Prostate gland (tissue), 2 donors: ENCODE data around the gene PTPRD.

Experiments used
- POLR2A ChIP-seq: fragments of 450-650 bp; IDR thresholded peaks from one replicate; pipeline ENCODE4 v1.6.1; 2016; ENCODE audit warnings: antibody characterized with exemption, mild to moderate bottlenecking
- POLR2AphosphoS5 ChIP-seq: sonication (generic); formaldehyde crosslinking; IDR thresholded peaks from one replicate; pipeline ENCODE4 v1.6.1; 2017; ENCODE audit warnings: antibody characterized with exemption
- TF ChIP-seq, protein P1 (sequence below), 4 experiments: fragments of 200-600 bp in 2 of 4; fragments of 450-650 bp in 2 of 4; sonication (generic) in 2 of 4; IDR thresholded peaks; 1 replicate in 3 of 4; 2 replicates in 1 of 4; pipeline ENCODE4 v1.5.1; 2016 to 2019; ENCODE audit warnings: antibody characterized with exemption in 4 of 4, mild to moderate bottlenecking in 2 of 4, moderate library complexity in 2 of 4

- TF ChIP-seq, protein P1, sequence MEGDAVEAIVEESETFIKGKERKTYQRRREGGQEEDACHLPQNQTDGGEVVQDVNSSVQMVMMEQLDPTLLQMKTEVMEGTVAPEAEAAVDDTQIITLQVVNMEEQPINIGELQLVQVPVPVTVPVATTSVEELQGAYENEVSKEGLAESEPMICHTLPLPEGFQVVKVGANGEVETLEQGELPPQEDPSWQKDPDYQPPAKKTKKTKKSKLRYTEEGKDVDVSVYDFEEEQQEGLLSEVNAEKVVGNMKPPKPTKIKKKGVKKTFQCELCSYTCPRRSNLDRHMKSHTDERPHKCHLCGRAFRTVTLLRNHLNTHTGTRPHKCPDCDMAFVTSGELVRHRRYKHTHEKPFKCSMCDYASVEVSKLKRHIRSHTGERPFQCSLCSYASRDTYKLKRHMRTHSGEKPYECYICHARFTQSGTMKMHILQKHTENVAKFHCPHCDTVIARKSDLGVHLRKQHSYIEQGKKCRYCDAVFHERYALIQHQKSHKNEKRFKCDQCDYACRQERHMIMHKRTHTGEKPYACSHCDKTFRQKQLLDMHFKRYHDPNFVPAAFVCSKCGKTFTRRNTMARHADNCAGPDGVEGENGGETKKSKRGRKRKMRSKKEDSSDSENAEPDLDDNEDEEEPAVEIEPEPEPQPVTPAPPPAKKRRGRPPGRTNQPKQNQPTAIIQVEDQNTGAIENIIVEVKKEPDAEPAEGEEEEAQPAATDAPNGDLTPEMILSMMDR (IDR thresholded peaks at IDR 0.05) = no peak
- TF ChIP-seq POLR2A = no peak
- TF ChIP-seq POLR2AphosphoS5 = no peak
Observed at GRCh38 chr9:9002826-9003583, 1609.8 kb downstream of the PTPRD start.
